AG20443 (cell line): ENCODE results near the gene NGRN.
"Not testable (repeated sequence)": the region's sequence is repeated elsewhere in the genome, so short reads cannot be mapped to it uniquely, and the experiment has no call there.

ENCODE experiments used
- DNase-seq: peaks from one replicate; pipeline ENCODE4 v3.0.0; 2012; ENCODE audit warnings: low spot score, mixed read lengths

NGRN gene

GRCh38 chr15:90234096-90234988, 31.1 kb upstream of the NGRN start, which contains the start of gene GDPGP1:
Gene GDPGP1 (plus strand): TSS chr15:90234209. CDS start chr15:90240909, 6,700 bp downstream.
- no peak for DNase-seq

DNA sequence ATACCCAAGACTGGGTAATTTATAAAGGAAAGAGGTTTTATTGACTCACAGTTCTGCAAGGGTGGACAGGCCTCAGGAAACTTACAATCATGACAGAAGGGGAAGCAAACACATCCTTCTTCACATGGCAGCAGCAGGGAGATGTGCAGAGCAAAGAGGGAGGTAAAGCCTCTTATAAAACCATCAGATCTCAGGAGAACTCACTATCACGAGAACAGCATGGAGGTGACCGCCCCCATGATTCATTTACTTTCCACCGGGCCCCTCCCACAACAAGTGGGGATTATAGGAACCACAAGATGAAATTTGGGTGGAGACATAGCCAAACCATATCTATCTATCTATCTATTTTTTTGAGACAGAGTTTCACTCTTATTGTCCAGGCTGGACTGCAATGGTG, 26.1 kb upstream of the NGRN start:
- no peak for DNase-seq

DNA sequence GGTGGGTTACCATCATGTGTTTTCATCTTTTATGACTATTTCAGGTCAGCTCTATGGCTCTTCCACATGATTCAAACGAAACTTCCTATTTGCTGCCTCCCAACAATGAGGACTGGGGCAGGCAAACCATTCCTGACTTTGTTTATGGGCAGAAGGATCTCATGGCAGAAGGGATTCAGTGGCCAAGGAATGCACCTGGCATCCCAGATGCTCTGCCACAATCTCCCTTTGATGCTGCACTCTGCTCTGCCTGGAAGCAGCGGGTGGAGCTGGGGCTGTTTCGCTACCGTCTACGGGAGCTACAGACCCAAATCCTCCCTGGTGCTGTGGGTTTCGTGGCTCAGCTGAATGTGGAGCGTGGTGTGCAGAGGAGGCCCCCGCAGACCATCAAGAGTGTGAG, 24.6 kb upstream of the NGRN start:
- no peak for DNase-seq

- DNase-seq: no peak
Measured at GRCh38 chr15:90241343-90242192, 23.9 kb upstream of the NGRN start.

GRCh38 chr15:90243943-90244639, 21.4 kb upstream of the NGRN start:
- DNase-seq: no peak

DNA sequence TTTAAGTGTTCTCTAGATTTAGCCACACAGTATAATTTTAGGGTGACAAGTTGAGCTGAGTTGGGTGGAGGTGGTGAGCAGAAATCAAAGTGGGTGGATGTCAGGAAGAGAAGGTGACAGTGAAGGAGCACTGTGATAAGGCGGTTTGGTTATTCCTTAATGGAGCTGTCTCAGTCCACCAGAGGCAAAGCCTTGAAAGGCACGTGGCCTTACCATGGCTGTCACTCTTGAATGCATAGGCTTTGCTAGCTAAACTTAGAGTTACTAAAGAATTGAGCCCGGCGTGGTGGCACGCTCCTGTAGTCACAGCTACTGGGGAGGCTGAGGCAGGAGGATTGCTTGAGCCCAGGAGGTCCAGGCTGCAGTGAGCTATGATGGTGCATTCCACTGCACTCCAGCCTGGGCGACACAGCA, 16.7 kb upstream of the NGRN start:
- no peak for DNase-seq

DNA sequence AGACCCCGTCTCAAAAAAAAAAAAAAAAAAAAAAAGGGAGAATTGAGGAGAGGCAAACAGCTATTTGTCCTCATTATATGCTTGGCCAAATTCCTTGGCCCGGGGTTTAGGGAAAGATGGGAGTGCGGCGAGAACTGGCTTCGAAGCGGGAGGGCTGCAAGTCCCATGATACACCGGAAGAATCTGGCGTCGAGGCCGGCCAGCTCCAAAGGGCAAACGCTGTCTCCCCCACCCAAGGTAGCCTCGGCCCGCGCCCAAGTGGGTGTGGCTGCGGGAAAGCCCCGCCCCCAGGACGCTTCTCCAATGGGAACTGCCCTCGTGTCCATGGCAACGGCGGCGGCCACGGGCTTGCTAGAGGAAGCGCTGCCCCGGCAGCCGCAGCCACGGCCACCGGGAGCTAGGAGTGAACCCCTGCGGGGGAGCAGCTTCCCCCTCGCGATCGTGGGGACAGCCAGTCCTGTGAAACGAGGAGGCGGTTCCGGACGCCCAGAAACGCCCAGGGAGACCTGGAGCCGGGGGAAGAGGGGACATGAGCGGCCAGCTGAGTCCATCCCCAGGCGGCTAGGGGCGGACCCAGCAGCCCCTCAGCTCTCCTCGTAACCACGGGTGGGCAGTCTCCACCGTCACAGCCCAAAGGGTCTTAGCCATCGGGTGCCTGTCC, 16.1 kb upstream of the NGRN start, which contains the start of gene TTLL13:
TSS of gene TTLL13 (plus strand) at position 354 of the 661 bp plus-strand sequence. CDS start 1,075 bp downstream, outside the sequence.
- peak; percentile 96 for DNase-seq

DNA sequence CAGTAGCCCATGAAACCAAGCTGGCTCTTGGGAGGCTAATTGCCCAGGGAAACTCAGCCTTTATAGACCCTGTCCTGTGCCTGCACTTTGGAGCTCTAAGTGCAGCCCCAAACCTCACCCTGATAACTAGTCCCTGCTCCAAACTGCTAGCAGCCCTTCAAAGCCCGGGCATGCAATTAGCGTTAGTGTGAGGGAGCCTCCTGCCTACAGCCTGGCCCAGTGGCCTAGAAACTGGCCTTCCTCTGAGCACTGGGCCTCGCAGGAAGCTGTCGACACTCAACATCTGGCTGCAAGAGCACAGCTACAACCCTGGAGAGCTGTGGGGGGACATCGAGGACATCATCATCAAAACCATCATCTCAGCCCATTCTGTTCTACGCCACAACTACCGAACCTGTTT, 7.7 kb upstream of the NGRN start:
- DNase-seq: no peak

DNA sequence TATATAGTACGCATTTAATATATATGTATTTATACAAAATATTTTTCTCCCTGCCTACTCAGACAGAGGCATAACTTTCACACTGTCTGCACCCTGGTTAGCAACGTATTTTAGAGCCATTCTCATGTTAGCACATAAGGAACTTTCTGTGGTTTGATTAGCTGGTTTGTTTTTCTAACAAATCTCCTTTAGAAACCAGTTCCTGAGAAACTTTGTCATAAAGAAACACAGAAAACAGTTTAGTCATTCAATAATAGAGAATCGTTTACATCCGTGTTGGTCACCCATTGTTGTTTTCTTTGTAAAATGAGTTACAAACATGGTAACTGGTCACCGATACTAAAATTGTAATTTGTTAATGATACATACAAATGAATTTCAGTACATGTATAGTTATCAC, 5.9 kb upstream of the NGRN start:
- DNase-seq: no peak

GRCh38 chr15:90260731-90261130, 4.7 kb upstream of the NGRN start:
- DNase-seq: not testable (repeated sequence)

DNA sequence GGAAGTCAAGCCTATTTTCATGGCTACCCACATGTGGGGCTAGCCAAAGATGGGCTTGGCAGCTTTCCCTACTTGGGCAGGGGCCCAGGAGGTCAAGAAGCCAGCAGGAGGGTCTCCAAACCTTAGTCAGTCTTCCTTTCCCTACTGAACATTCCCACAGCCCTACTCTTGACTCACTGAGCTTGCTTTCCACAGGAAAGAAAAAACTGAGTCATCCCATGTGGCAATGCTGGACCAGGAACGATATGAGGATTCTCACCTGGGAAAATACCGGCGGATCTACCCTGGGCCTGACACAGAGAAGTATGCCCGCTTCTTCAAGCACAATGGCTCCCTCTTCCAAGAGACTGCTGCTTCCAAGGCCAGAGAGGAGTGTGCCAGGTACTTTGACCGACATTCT, 3.7 kb upstream of the NGRN start:
- no peak for DNase-seq

GRCh38 chr15:90262426-90262825, 3.0 kb upstream of the NGRN start:
- DNase-seq: no peak

DNA sequence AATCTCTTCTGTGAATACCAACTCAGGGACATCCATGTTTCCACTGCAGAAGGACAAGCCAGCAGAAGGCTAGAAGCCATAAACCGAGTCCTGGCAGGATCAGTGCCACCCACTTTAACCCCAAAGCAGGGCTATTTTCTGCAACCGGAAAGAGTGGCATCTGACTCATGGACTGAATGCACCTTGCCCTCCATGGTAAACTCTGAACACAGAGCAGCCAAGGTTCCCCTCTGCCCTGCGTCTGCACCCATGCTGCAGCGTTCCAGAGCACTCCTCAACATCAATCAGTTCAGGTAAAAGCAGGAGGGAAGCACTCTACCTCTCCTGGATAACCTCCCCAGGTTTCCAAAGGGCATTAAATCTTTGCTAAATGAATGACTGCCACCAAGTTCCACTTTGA, 801 bp upstream of the NGRN start:
- DNase-seq: no peak

- DNase-seq: peak; percentile 47
Measured at GRCh38 chr15:90266061-90266431, 574 bp downstream of the NGRN start.

DNA sequence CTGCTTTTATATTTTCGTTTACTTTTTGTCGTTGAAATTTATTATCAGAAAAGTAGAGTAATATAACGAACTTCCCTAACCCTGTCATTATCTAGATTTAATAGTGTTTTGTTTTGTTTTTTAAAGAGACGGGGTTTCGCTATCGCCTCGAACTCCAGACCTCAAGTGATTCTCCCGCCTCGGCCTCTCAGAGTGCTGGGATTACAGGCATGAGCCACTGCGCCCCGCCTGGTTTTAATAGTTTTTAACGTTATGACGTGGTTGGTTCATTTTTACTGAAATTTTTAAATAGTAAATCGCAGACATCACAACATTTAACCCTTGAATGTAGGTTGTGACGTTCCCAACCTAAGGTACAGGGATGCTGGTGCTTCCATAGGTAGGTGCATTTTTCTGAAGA, 1.0 kb downstream of the NGRN start:
- DNase-seq: no peak

DNA sequence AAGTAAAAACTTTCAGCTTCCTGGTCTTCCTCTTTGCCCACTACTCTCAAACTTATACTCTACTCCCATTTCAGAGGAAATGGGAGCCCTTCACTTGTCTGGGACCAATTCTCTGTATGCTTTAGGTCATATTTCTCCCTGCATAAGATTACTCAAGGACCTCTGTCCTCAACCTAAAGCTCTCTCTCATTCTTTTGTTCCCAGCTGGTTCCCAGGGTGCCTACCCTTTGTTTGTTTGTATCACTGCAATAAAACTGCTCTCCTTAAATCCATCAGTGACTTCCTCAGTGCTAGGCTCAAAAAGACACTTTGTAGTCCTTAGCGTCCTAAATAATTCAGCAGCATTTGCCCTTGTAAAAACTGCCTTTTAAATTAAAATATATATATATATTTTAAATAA, 2.9 kb downstream of the NGRN start:
- DNase-seq: no peak

DNA sequence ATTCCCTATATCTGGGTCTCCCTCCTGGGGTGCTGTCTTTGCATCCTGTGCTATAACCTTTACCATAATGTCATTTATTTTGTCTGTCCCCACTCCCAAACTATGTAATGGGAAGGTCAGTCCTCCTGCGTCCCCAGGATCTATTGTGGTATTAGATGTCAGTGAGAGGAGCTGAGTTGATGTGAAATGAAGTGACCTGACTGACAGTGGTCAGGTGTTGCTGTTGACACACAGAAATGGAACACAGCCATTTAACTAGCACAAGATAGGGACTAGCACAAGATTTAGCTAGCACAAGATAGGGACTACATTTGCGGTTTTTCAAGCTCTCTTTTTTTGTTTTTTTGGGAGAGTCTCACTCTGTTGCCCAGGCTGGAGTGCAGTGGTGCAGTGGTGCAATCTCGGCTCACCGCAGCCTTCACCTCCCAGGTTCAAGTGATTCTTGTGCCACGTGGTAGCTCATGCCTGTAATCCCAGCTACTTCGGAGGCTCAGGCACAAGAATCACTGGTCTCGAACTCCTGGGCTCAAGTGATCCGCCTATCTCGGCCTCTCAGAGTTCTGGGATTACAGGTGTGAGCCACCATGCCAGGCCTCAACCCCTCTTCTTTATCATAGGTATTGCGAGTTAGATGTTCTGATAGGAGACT, 5.2 kb downstream of the NGRN start:
- DNase-seq: no peak

DNA sequence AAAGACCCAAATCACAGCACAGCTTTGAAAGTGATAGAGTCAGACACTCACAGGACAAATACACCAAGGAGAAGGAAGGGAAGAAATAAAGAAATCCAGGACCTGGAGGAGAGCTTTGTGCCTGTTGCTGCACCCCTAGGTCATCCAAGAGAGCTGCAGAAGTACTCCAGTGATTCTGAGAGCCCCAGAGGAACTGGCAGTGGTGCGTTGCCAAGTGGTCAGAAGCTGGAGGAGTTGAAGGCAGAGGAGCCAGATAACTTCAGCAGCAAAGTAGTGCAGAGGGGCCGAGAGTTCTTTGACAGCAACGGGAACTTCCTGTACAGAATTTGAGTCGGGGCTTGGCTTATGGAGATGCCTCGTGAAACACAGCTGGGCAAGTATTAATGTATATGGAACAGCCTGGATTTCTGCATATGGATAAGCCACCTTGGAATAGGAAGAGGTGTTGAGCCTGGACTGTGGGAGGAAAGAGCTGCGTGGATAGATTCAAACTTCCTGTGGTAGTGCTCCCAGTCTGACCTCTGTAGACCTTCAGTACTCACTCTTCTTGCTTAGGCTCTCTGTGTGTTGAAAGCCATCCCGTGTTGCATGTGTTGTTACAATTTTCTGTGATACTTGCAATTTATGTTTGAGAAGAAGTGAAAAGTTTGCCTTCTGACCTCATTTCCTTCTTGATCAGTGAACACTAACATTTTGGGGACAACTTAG, 6.1 kb downstream of the NGRN start:
- no peak for DNase-seq

GRCh38 chr15:90278467-90278866, 13.0 kb downstream of the NGRN start:
- not testable (repeated sequence) for DNase-seq

- DNase-seq: not testable (repeated sequence)
Measured at GRCh38 chr15:90280743-90281142, 15.3 kb downstream of the NGRN start.

DNA sequence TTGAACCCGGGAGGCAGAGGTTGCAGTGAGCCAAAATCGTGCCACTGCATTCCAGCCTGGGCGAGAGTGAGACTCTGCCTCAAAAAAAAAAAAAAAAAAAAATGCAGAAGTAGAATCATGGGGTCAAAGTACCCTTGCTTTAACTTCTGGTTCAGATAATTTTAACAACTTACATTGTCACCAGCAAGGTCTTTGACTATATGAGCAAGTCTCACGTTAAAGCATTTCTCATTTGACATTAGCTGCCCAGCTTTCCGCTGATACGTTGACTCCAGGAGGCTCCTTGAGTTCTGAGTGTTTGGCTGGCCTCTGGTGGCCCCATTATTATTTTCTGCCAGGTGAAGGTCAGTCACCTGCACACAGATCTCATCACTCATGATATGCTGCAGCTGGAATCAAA, 16.2 kb downstream of the NGRN start:
- DNase-seq: not testable (repeated sequence)
